Panc1 (cell line): ENCODE results near the gene CELF1.

Source experiments
- POLR2AphosphoS5 ChIP-seq: IDR thresholded peaks from 2 replicates; pipeline ENCODE4 v1.6.1; 2012; ENCODE audit warnings: mild to moderate bottlenecking, low read depth, low read length, moderate library complexity
- TCF7L2 ChIP-seq: IDR thresholded peaks from 2 replicates; pipeline ENCODE4 v1.6.1; 2011; ENCODE audit warnings: mild to moderate bottlenecking, low read depth, low read length, inconsistent platforms

- no peak for TF ChIP-seq TCF7L2
- TF ChIP-seq POLR2AphosphoS5: no peak
These were observed 88.4 kb downstream of the CELF1 start for GRCh38 chr11:47464483-47464882.
